Anterior cingulate cortex (tissue), 58 donors: ENCODE data around the gene TADA2B.
A peak's percentile ranks its signal among the peaks of the same experiment; 100 is the strongest.
"Not testable (repeated sequence)": the region's sequence is repeated elsewhere in the genome, so short reads cannot be mapped to it uniquely, and the experiment has no call there.

Source experiments
- DNase-seq, 58 donors: peaks; one replicate each; lab custom pipeline; 2025; lab: John Stamatoyannopoulos, UW

The TADA2B gene

GRCh38 chr4:7074426-7074825, 31.3 kb downstream of the TADA2B start:
- DNase-seq: no peak

DNA sequence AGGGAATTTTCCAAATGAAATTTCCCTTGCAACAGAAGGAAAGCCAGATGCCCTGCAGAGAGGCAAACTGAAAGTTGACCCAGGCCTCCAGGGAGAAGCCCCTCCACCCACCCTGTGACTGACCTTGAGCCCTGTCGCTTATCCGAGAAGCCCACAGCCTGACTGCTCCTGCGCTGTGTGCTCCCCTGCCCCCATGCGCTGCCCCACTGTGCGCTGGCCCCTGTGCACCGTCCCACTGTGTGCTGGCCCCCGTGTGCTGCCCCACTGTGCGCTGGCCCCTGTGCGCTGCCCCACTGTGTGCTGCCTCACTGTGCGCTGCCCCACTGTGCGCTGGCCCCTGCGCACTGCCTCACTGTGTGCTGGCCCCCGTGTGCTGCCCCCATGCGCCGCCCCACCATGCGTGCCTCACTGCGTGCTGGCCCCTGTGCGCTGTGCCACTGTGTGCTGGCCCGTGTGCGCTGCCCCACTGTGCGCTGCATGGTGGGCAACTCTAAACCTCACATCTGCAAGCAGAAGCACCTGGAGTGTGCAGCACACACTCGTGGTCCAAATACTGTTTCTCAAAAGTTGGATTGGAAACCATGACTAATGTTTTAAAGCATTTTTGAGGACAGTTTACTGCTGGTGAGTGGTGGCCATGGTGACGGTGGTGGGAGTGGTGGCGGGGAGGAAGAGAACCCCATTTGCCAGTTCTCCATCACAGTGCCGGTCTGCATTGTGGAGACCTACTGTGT, 33.0 kb downstream of the TADA2B start:
- no peak for DNase-seq

DNA sequence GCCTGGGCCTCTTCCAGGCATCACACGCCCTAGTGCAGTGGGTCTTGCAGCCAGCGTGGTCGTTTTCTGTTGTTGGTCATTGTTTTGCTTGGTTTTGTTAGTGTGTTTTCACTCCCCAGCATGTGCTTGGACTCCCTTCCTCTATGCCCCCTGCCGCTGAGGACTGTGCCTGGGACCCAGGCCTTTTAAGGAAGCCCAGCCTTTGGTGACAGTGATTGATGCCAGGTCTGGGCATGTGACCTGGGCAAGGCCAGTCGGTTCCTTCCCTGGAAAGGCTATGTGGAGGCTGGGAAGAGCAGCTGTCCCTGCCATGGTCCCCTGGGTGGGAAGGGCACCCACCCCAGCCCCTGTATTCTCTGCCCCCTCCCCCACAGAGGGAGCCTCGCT, 33.5 kb downstream of the TADA2B start:
- no peak for DNase-seq

DNA sequence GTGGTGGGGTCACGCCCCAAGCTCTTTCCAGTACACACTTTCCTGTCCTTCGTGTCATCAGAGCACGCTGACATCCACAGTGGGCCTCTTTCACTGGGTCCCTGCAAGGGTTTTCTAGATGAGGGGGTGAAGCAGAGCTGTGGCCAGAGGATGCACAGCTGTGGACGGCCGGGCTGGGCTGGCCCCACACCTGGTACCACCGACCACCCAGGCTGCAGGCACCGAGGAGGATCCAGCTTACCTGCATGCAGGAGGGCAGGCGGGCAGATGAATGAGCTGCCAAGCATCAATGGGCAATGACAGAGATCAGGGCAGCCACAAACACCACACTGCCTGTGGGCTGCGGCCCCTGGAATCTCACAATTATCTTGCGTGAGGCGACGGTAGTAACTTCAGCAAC, 34.2 kb downstream of the TADA2B start:
- no peak for DNase-seq

DNA sequence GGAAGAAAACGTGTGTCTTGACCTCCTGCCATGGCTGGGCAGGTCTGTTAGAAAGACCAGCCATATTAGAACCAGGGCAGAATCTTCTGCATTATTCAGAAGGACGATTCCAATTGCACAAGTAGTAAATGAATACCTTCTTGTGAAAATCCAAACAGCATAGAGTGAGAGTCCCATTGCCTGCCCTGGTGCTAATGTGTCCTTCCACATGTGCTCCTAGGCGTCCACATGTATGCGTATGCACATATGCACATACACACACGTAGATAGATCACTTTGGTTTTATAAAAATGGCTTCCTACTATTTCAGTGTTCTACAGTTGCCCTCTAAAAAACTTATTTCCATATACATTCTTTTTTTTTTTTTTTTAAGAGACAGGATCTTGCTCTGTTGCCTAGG, 34.9 kb downstream of the TADA2B start:
- no peak for DNase-seq

DNA sequence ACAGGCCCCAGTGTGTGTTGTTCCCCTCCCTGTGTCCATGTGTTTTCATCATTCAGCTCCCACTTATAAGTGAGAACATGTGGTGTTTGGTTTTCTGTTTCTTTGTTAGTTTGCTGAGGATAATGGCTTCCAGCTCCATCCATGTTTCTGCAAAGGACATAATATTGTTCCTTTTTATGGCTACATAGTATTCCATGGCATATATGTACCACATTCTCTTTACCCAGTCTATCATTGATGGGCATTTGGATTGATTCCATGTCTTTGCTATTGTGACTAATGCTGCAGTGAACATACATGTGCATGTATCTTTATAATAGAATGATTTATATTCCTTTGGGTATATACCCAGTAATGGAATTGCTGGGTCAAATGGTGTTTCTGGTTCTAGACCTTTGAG, 36.3 kb downstream of the TADA2B start:
- DNase-seq: not testable (repeated sequence)

DNA sequence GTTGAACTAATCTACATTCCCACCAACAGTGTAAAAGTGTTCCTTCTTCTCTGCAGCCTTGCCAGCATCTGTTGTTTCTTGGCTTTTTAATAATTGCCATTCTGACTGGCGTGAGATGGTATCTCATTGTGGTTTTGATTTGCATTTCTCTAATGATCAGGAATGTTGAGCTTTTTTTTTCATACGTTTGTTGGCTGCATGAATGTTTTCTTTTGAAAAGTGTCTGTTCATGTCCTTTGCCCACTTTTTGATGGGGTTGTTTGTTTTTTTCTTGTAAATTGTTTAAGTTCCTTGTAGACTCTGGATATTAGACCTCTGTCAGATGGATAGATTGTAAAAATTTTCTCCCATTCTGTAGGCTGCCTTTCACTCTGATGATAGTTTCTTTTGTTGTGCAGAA, 36.7 kb downstream of the TADA2B start:
- not testable (repeated sequence) for DNase-seq

DNA sequence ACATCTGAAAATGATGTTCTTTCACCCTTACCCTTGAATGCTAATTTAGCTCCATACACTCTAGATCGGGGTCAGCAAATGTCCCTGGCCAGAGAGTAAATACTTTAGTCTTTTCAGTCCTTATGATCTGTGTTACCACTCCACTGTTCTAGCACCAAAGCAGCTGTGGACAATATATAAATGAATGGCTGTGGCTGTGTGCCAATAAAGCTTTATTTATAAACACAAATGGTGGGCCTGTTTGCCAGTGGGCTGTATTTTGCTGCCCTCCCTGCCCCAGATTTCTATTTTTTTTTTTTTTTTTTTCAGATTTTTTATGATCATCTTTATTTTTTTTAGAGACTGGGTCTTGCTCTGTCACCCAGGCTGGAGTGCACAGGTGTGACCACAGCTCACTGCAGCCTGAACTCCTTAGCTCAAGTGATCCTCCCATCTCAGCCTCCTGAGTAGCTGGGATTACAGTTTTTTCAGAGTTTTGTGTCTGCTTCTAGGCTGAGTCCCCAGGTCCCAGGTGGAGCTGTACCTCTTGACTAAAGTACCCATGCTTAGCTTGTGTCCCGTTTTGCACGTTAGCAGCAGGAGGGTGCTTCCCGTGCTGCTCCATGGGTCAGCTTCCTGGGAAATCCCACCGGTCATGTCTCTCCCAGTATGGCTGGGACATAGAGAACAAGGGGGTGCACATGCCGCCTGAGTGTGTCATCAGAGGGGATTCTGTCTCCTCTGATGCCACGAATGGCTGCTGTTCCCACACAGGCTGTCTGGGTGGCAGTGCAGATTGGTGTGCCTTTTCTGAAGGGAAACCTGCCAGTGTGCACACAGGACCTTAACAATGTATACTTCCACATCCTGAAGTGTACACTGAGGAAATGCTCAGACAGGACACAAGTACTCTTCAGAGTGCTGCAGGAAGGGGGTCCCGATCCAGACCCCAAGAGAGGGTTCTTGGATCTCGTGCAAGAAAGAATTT, 40.7 kb downstream of the TADA2B start:
- DNase-seq: no peak

- DNase-seq: not testable (repeated sequence)
These were observed 41.4 kb downstream of the TADA2B start for GRCh38 chr4:7084564-7084961.

DNA sequence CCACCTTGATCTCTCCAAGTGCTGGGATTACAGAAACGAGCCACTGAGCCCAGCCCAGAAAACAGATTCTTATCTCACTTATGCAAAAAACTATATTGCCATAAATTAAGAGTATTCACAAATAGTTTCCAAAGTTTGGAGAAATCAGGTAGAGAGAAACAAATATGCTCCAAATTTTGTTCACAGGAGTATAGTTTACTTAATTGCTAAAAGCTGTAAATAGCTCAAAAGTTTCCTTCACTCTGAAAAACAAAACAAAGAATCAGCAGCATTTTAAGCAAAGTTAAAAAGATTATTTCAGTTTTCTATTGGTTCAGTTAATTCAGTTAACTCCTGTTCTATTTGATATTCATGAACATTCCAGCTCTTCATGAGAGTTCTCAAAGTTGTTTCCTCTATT, 43.2 kb downstream of the TADA2B start:
- DNase-seq: no peak

- DNase-seq: no peak
These were observed 43.9 kb downstream of the TADA2B start for GRCh38 chr4:7087036-7087435.

DNA sequence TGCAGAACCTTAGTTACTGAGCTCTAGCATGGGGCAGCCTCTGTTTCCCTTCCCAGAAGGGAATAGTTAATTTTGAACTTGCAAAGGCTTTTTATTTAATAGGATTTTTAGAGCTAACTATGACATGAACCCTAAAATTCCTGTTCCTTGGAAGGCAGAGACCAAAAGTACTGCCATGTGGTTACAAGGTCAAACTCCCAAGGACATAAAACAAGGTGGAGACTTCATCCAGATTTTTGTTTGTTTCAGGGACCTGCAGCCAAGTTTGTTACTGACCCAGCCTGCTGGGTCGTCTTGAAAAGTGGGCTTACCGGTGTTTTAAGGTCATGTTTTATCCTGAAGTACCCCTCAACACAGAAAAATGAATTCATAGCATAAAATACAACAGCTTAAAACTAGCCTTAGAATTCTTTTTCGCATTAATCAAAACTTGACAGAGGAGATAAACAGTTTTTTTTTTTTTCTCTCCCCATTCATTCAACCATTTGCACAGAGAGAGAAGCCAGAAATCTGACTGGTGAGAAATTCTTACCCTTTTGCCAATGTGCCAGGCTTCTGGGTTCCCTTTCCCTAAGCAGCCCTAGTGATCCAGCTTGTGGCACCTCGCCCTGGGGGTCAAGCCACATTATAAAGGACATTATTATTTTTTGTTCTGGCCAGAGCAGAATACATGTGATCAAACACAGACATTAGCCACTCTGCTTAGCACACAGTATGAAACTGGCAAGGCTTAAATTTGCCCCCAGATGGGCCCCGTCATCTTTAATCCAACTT, 46.2 kb downstream of the TADA2B start:
- peak in 8 of 58 donors; percentile 21 to 41 (median 36) for DNase-seq

DNA sequence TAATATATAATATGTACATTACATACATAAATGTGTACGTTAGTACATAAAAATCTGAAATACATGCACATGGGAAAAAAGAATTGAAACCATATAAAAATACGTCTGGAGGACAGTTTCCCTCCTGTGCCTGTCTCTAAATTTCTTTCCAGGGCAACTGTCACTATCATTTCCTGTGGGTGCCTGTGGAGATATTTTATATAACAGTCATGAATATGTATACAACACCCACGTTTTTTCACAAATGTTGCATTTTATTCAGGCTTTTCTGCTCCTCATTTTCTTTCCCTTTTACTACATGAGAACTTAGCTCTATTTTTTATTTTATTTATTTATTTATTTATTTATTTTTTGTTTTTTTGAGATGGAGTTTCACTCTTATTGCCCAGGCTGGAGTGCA, 48.9 kb downstream of the TADA2B start:
- peak in 1 of 58 donors; percentile 25 for DNase-seq

DNA sequence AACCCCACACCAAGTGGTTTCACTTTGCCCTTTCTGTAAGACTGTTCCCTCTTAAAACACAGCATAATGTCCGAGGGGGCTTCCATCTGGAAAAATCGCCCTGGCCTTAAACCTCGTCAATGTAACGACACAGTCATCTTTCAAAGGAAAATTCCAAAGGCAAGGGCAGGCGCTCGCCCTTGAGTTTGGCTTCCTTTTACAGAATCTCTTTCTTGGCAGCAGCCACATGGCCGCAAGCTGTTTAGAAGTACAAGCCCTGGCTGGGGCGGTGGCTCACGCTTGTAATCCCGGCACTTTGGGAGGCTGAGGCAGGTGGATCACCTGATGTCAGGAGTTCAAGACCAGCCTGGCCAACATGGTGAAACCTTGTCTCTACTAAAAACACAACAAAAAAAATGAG, 51.7 kb downstream of the TADA2B start:
- DNase-seq: no peak

DNA sequence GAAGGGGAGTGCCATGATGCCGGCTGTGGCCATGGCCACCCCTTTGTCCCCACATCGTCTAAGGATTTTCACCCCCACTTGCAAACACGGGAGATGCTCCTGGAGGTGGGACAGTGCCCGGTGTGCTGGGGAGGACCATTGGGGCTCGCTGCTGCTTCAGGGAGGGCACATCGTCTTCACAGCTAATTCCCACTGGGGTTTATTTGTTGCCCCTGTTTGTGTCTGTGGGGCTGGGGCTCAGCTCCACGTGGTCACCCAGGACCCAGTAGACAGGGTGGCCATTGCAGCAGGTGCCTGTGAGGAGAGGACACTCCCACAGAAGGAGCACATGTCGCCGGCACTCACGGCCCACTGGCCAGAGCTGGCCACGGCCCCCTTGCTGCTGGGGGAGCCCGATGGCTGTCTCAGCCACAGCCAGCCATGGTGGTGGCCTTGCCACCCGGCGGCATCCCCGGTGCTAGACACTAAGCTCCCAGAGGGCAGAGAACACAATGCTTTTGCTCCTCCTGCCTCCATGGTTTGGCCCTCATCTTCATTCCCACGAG, 52.5 kb downstream of the TADA2B start:
- DNase-seq: no peak

DNA sequence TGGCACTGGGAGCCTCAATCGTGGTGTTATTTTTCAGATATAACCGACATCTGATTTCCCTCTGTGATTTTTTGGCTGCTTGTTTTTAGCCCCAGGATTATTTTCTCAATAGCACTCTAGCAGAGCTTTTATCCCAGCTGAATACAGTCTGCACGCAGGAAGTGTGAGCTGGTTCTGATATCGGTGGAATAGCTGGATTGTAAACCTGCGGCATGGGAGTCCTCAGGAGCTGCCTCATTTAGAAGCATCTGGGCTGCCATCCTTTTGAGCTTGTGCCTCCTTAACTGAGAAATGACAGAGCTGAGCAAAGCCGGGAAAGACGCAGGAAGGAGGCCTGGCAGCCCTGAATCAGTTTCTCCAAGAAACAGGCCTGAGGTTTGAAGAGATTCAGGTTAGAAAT, 53.1 kb downstream of the TADA2B start:
- DNase-seq: peak in 1 of 58 donors; percentile 28

GRCh38 chr4:7101692-7102515, 58.7 kb downstream of the TADA2B start:
- peak in 57 of 58 donors; percentile 20 to 83 (median 64) for DNase-seq

- not testable (repeated sequence) for DNase-seq
These were observed 59.3 kb downstream of the TADA2B start for GRCh38 chr4:7102516-7102909.

DNA sequence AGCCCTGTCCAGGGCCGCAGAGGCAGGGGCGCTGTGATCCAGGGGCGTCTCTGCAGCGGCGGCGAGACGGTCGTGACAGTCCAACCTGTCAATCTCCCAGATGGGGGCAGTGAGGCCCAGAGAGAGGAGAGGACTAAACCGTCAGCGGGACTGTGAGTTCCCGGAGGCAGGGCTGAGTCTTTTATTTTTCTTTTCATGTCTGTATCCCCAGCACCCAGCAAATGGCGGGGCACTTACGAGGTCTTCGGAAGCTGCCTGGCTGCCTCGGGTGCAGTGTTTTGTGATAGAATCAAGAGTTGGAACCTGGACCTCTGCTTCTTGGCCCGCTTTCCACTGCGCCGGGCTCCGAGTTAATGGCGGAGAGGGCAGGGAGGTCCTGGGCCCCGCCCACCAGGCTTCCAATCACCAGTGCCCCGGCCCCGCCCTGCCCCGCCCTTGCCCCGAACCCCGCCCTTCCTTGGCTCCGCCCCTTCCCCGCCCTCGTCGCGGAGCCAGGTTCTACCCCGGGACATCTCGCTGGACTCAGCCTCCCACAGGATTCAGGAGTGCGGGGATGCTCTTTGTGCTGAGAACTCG, 59.9 kb downstream of the TADA2B start:
- peak in 56 of 58 donors; percentile 46 to 93 (median 80) for DNase-seq
